T-helper 1 cell (primary cell): ENCODE results near the gene CHST11.
A peak's percentile ranks its signal among the peaks of the same experiment; 100 is the strongest.

Experiments used
- DNase-seq, 5 donors: peaks; one replicate each; pipeline ENCODE4 v3.0.0-alpha.2; 2012 to 2020

Gene CHST11

DNA sequence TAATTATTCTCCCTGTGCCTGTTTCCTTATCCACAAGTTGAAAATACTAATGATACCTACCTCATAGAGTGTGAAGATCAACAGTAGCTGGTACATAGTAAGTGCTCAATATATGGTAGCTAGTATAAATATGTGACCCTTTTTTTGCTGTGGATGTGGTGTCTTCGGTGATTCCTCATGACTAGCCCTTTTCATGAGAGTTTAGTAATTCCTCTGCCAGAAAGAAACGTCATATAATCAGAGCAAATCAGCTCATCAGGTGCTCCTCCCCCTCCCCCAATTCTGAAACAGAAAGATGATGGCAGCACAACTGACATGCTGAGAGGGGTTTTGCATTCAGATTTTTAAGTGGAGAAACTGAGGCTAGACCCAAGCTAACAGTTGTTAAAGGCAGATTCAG, 290.6 kb downstream of the CHST11 start:
- DNase-seq: no peak

DNA sequence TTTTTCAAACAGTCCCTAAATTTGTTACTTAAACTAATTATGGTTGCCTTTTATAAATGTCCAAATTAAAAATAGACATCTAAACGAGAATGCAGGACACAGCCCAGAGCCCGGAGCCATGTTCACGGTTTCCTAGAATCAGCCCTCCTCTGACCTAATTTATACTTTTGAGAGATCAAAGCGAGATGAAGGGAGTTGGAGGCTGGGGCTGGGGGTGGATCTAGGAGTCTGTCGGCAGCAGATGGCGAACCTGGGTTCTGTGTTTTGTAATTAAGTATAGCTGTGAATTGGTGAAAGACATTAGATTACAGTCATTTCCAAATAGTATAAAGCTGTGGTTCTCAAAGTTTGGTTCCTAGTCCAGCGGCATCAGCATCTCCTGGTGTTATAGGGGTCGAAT, 291.2 kb downstream of the CHST11 start:
- no peak for DNase-seq

DNA sequence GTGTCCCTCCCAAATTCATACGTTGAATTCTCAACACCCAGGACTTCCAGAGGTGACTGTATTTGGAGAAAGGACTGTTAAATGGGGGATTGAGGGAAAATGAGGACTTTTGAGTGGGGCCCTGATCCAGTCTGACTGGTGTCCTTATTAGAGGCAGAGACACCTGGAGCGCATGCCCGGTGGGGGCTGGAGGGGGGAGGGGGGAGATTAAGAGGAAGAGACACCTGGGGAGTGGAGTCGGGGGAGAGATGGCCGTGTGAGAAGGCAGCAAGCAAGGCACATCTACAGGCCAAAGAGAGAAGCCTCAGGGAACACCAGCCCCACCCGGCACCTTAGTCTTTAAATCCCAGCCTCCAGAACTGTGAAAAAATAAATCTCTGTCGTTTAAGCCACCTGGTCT, 291.6 kb downstream of the CHST11 start:
- no peak for DNase-seq

DNA sequence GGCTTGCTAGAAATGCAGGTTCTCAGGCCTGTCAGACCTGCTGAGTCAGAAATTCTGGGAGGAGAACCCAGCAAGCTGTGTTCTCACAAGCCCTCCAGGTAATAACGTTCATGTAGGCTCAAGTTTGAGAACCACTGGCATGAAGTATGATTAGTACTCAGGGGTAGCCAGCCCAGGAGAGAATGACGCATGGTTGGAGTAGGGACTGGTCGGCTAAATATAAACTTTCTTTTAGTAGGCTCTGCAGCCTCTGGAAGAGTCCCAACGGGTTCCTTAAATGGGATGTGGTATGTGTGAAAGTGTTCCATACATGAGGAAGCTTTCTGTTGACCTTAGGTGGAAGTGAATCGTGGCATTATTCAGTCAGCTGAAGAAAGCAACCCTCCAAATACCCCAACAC, 292.0 kb downstream of the CHST11 start:
- DNase-seq: no peak

GRCh38 chr12:104749545-104749944, 292.8 kb downstream of the CHST11 start:
- no peak for DNase-seq

DNA sequence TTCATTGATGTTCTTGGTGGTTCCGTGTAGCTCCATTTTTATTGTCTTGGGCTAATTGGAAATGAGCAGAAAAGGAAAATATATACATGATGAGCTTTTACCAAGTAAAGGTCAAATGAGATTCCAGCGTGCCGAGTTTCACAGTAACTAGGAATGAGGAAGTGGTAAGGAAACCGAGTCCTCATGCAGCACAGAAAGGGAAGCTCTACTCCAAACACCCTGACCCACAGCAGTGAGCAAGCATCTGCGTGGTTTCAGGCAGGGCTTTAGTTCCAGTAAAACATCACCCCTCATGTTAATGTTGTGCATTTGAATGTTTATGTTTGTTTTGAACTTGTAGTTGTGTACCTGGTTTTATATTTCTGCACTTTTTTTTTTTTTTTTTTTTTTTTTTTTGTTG, 293.3 kb downstream of the CHST11 start:
- DNase-seq: no peak

- DNase-seq: no peak
These were observed 294.4 kb downstream of the CHST11 start for GRCh38 chr12:104751120-104751519.

- no peak for DNase-seq
These were observed 294.8 kb downstream of the CHST11 start for GRCh38 chr12:104751594-104751993.

- DNase-seq: no peak
These were observed 295.3 kb downstream of the CHST11 start for GRCh38 chr12:104752016-104752415.

- DNase-seq: no peak
These were observed 296.1 kb downstream of the CHST11 start for GRCh38 chr12:104752881-104753280.

GRCh38 chr12:104756901-104757300, 300.2 kb downstream of the CHST11 start:
- DNase-seq: no peak

GRCh38 chr12:104758771-104759170, 302.0 kb downstream of the CHST11 start:
- no peak for DNase-seq

- DNase-seq: no peak
These were observed 304.3 kb downstream of the CHST11 start for GRCh38 chr12:104761091-104761490.

- no peak for DNase-seq
These were observed 304.9 kb downstream of the CHST11 start for GRCh38 chr12:104761611-104762010.

DNA sequence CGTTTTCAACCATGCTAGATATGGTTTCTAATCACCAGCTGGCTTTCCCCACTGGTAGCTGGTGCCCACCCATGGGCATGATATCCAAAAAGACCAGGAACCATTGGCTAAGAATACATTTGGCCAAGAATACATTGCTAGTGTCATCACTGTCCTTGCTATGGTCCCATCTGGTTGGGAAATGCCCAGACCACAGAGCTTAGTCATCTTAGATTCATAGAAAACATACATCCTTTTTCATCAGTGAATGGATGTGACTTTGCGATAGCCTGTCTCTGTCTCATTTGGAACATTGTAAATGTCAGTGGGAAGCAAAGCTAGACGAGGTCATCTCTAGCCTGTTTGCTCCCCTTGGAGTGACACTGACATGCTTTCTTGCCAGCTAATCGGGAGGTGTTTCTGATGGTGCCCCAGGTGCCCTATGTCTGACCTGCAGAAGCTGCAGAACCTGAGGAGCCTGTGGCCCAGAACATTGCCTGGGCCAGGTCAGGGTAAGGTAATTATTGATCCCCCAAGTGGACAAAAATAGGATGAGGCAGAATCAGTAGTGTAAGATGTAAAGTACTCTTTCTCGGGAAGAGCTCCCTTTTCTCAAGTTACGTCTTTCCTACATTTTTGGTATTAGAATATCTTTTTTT, 306.5 kb downstream of the CHST11 start:
- DNase-seq: peak in 1 of 5 donors; percentile 61

- DNase-seq: peak in 1 of 5 donors; percentile 43
These were observed 307.7 kb downstream of the CHST11 start for GRCh38 chr12:104764225-104765091.

- no peak for DNase-seq
These were observed 310.5 kb downstream of the CHST11 start for GRCh38 chr12:104767261-104767660.

GRCh38 chr12:104768033-104768432, 311.3 kb downstream of the CHST11 start:
- DNase-seq: no peak

DNA sequence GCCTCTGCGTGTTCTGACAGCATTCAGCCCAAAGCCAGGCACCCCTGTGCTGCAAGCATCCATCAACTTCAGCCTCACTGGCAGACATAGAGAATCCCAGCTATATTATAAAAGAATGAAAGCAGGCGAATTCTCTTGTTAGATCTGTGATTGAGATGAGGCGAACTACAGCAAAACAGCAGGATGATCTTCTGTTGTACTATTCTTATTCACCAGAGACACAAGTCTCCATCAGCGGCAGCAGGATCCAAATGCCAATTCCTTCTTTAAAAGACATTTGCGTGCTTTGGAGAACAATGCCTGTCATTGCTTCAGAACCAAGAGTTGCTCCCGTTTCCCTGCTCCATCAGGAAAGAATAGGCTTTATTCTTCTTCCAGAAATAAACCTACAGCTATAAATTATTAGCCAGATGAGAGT, 312.4 kb downstream of the CHST11 start:
- DNase-seq: no peak

- no peak for DNase-seq
These were observed 315.6 kb downstream of the CHST11 start for GRCh38 chr12:104772336-104772735.

GRCh38 chr12:104775731-104776231, 319.0 kb downstream of the CHST11 start:
- no peak for DNase-seq

- no peak for DNase-seq
These were observed 322.4 kb downstream of the CHST11 start for GRCh38 chr12:104779134-104779533.

DNA sequence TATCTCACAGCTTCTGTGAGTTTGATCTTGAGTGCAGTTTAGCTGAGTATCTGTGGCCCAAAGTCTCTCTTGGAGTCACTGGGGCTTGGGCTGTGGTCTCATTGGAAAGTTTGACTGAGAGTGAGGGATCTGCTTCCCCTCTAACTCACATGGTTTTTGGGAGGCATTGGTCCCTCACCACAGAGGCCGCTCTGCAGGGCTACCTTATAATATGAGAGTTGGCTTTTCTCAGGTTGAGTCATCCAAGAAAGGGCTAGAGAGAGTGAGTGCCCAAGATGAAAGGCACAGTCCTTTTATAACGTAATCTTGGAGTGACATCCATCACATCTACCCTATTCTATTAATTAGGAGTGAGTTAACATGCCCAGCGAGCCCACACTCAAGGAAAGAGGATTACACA, 325.5 kb downstream of the CHST11 start:
- DNase-seq: no peak

- DNase-seq: no peak
These were observed 327.8 kb downstream of the CHST11 start for GRCh38 chr12:104784592-104784991.
